ENCODE data around the gene CNTN1. TPM values are rescaled to one million over a fixed set of nuclear protein-coding genes. Genes with fewer than 3 reads are reported as not detected.

The CNTN1 gene
- total and polyA plus RNA-seq, 2 of the 8 experiments (the other 6 are each of a cell fraction or from before 2014, with no cell fraction given), result 7.2 to 21.8 TPM

GRCh38 chr12:40870981-40871380 lies 178.7 kb downstream of the CNTN1 start (continued):
- no peak for TF ChIP-seq TAF1 (IDR thresholded peaks at IDR 0.05; ENCODE audit: low read depth, low read length)

- Histone ChIP-seq H3K4ac (replicated peaks; ENCODE audit: insufficient read length, low read depth, low read length) (no peak overlapping the region), H3K79me2 (ENCODE audit: control insufficient read depth in 1 of 2, insufficient read depth in 2 of 2, low read length in 2 of 2) (no peaks in the 10 kb centered on the region), H3K9ac (replicated peaks in 1 of 4; ENCODE audit: extremely low read depth in 1 of 4, low read depth in 3 of 4, low read length in 3 of 4) (no peak overlapping the region), H2BK15ac (ENCODE audit: low read length) (no peak overlapping the region), H3K4me3 (ENCODE audit: extremely low read depth in 1 of 4, insufficient read depth in 2 of 4, low read depth in 3 of 4, low read length in 4 of 4) (no peak overlapping the region), H3K79me1 (ENCODE audit: low read depth, low read length) (no peaks in the 10 kb centered on the region), H2BK120ac (replicated peaks; ENCODE audit: low read depth, low read length) (no peak overlapping the region), H2BK5ac (ENCODE audit: low read depth, low read length) (no peak overlapping the region), H4K8ac (ENCODE audit: extremely low read depth, insufficient read depth, low read length) (no peak overlapping the region), H2AK5ac (ENCODE audit: low read depth, low read length) (no peak overlapping the region), H3K23ac (ENCODE audit: insufficient read length) (no peak overlapping the region), H4K5ac (ENCODE audit: insufficient read length, low read depth, low read length) (no peak overlapping the region), H4K20me1 (replicated peaks in 1 of 2; ENCODE audit: control insufficient read depth in 1 of 2, insufficient read depth in 2 of 2, low read length in 2 of 2) (no peaks in the 10 kb centered on the region), H3K36me3 (ENCODE audit: control insufficient read depth in 2 of 4, insufficient read depth in 4 of 4, low read length in 3 of 4) (no peaks in the 10 kb centered on the region), H3K56ac (replicated peaks; ENCODE audit: insufficient read length, low read depth, low read length) (no peak overlapping the region), H3K23me2 (ENCODE audit: low read depth, low read length) (no peaks in the 10 kb centered on the region), H3K4me1 (replicated peaks in 1 of 4; ENCODE audit: control insufficient read depth in 3 of 4, insufficient read depth in 4 of 4, low read length in 3 of 4) (no peaks in the 10 kb centered on the region), H2BK20ac (ENCODE audit: low read length) (no peak overlapping the region), H2BK12ac (ENCODE audit: low read depth, low read length) (no peak overlapping the region), H3K27me3 (replicated peaks in 1 of 4; ENCODE audit: control insufficient read depth in 3 of 4, extremely low read depth in 1 of 4, insufficient read depth in 3 of 4, low read length in 3 of 4) (no peaks in the 10 kb centered on the region), H3K9me3 (ENCODE audit: insufficient read depth in 2 of 2, low read depth in 1 of 2, low read length in 1 of 2) (no peaks in the 10 kb centered on the region), H3K14ac (ENCODE audit: insufficient read length) (no peak overlapping the region), H4K91ac (replicated peaks; ENCODE audit: insufficient read length, low read length) (no peak overlapping the region), H3K18ac (ENCODE audit: extremely low read depth, low read length) (no peak overlapping the region), H2AFZ (ENCODE audit: low read length) (no peak overlapping the region), H3K4me2 (ENCODE audit: insufficient read depth in 1 of 2, low read depth in 2 of 2, low read length in 2 of 2) (no peak overlapping the region), H3K27ac (ENCODE audit: low read depth, low read length) (no peak overlapping the region)
- no peak for TF ChIP-seq SP2 (IDR thresholded peaks at IDR 0.05; ENCODE audit: low read length)
- no peak for TF ChIP-seq EP300 (IDR thresholded peaks at IDR 0.05; ENCODE audit: borderline replicate concordance in 1 of 2, low read depth in 2 of 2, low read length in 2 of 2)
- no peak for TF ChIP-seq CTBP2 (IDR thresholded peaks at IDR 0.05; ENCODE audit: borderline replicate concordance, insufficient read depth, insufficient read length, low read length)
- no peak for TF ChIP-seq MAX (IDR thresholded peaks at IDR 0.05)
- no peak for TF ChIP-seq POLR2AphosphoS5 (IDR thresholded peaks at IDR 0.05; ENCODE audit: low read depth, low read length)
- TF ChIP-seq RXRA (IDR thresholded peaks at IDR 0.05; ENCODE audit: insufficient read depth, low read depth, low read length), result no peak
- no peak for TF ChIP-seq POU5F1 (IDR thresholded peaks at IDR 0.05; ENCODE audit: low read depth, low read length)
- no peak for TF ChIP-seq ZNF274 (IDR thresholded peaks at IDR 0.05; ENCODE audit: borderline replicate concordance, extremely low read depth, low read length)
- TF ChIP-seq BCL11A (IDR thresholded peaks at IDR 0.05; ENCODE audit: low read depth in 2 of 2, low read length in 2 of 2), result no peak
- no peak for TF ChIP-seq RBBP5 (IDR thresholded peaks at IDR 0.05; ENCODE audit: borderline replicate concordance, low read depth, low read length)
- POLR2A ChIA-PET (ENCODE audit: partially characterized antibody), result no interaction called here
- DNase-seq (ENCODE audit: low read depth in 1 of 2, low spot score in 2 of 2) (no peak), FAIRE-seq (no peak)
- CTCF ChIA-PET (ENCODE audit: partially characterized antibody), result no interaction called here
- 94% methylated on average over 1 of the region's 1 CpG; no CpG with 5 or more reads in 1 of the 2 experiments for WGBS, 2 experiments (ENCODE audit: extremely low coverage in 1 of 2, insufficient coverage in 1 of 2, insufficient read length in 1 of 2, insufficient replicate concordance in 2 of 2, low coverage in 1 of 2, low lambda C conversion rate in 2 of 2, missing lambda C conversion rate in 1 of 2)
Observed at GRCh38 chr12:40874868-40875267, 182.6 kb downstream of the CNTN1 start.

All from H1 (cell line).